T-helper 1 cell treated with Interleukin-12 subunit alpha and Interleukin-12 subunit beta and Interleukin-4 antibody, amounts not matched to agents 30 μg/mL and 1 μg/mL, for 36 hours (primary cell): Measurements from ENCODE around the gene IGSF22.
A peak's percentile ranks its signal among the peaks of the same experiment; 100 is the strongest.

ENCODE experiments used
- H3K27ac Mint-ChIP-seq: one replicate; pipeline ENCODE4 v1.8.0; 2021; ENCODE audit warnings: mild to moderate bottlenecking, mixed read lengths
- H3K27me3 Mint-ChIP-seq: one replicate; pipeline ENCODE4 v1.8.0; 2021; ENCODE audit warnings: low read depth, mixed read lengths
- H3K36me3 Mint-ChIP-seq: one replicate; pipeline ENCODE4 v1.8.0; 2021; ENCODE audit warnings: low read depth, mixed read lengths
- H3K4me1 Mint-ChIP-seq: one replicate; pipeline ENCODE4 v1.8.0; 2021; ENCODE audit warnings: low read depth, mixed read lengths
- H3K4me3 Mint-ChIP-seq: one replicate; pipeline ENCODE4 v1.8.0; 2021; ENCODE audit warnings: mild to moderate bottlenecking, moderate library complexity, mixed read lengths
- H3K9me3 Mint-ChIP-seq: one replicate; pipeline ENCODE4 v1.8.0; 2021; ENCODE audit warnings: mixed read lengths

Gene IGSF22

DNA sequence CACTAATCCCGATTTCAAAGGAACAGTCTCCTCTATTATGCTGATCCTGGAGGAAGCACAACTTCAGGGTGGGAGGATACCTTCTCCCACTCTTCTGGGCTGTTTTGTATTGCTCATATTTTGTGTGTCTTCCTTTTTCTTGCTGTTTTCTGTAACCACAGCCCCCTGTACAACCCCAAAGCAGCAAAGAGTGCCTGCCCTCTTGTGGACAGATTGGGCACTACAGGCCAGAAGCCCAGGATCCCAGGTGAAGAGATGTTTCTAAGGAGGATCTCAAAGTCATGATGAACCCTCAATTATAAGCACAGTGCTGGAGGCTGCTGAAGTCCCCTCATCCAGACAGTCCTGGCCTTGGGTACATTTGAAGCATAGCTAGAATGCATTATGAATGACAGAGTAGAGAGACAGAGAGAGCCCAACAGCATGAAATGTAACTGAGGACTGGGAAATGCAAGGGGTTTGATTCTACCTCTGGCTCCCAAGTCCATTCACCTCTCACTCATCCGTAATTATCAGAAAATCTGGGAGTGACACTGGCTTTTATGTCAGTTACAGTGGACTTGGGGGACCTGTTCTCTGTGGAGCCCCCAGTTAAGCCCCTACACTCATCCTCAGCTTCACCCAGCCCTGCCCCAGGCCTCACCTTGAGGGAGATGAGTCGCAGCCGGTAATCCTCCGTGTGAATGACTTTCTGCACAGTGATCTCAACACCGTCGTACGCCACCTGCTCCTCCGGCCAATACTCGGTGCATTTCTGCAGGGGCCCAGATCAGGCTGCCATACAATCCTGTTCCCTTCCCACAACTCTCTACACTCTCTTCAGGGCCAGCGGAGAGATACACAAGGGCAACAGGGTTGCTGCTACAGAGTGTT, 6.2 kb upstream of the IGSF22 start:
- Mint-ChIP-seq H3K36me3 (no peaks in the 10 kb centered on the region), H3K27me3 (peaks cover 8% of the 10 kb centered on the region), H3K4me3 (no peak overlapping the region), H3K4me1 (peaks cover 7% of the 10 kb centered on the region), H3K9me3 (no peaks in the 10 kb centered on the region), H3K27ac (no peak overlapping the region)

DNA sequence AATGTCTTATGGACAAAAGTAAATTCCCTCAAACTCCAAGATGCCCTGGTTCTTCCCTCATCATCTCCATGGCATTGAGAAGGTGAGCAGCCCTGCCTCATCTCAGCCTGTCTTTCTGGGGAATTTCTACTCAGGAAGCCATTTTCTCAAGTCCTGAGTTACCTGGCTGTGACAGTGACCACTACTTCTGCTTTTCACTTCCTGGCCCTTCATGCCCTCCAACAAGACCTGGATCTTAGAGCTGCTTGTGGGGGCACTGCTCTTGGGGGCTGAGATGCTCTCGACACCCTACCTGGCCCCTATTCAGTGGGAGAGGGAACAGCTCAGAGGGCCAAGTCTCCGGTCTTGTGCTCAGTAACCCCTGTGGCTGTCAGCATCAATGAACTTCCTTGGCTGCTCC, 5.5 kb upstream of the IGSF22 start:
- H3K4me3 Mint-ChIP-seq, result no peak overlapping the region
- peaks cover 8% of the 10 kb centered on the region for H3K27me3 Mint-ChIP-seq
- H3K4me1 Mint-ChIP-seq, result peaks cover 7% of the 10 kb centered on the region
- H3K36me3 Mint-ChIP-seq, result no peaks in the 10 kb centered on the region
- no peak overlapping the region for H3K27ac Mint-ChIP-seq
- no peaks in the 10 kb centered on the region for H3K9me3 Mint-ChIP-seq

GRCh38 chr11:18730020-18730419, 4.0 kb upstream of the IGSF22 start:
- H3K4me3 Mint-ChIP-seq, result no peak overlapping the region
- no peaks in the 10 kb centered on the region for H3K36me3 Mint-ChIP-seq
- H3K4me1 Mint-ChIP-seq, result peaks cover 7% of the 10 kb centered on the region
- no peak overlapping the region for H3K27ac Mint-ChIP-seq
- H3K27me3 Mint-ChIP-seq, result peaks cover 5% of the 10 kb centered on the region
- no peaks in the 10 kb centered on the region for H3K9me3 Mint-ChIP-seq

DNA sequence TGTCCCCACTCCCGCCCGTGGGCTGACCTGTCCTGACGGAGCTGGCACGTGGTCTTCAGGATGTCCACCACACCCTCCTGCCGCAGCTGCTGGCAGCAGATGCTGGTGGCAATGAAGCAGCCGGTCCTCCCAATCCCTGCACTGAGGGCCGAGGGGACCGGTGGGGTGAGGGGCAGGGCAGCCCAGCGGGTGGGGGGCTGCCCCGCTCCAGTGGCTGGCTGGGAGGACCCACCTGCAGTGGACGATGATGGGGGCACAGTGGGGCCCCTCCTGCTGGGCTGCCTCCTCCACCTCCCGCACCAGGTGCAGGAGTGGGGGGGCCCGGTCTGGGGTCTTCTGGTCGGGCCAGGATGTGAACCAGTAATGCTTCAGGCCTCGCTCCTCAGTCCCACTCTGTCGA, 3.4 kb upstream of the IGSF22 start:
- H3K4me3 Mint-ChIP-seq, result no peak overlapping the region
- peaks cover 6% of the 10 kb centered on the region for H3K27me3 Mint-ChIP-seq
- no peaks in the 10 kb centered on the region for H3K36me3 Mint-ChIP-seq
- peaks cover 7% of the 10 kb centered on the region for H3K4me1 Mint-ChIP-seq
- H3K27ac Mint-ChIP-seq, result no peak overlapping the region
- no peaks in the 10 kb centered on the region for H3K9me3 Mint-ChIP-seq

DNA sequence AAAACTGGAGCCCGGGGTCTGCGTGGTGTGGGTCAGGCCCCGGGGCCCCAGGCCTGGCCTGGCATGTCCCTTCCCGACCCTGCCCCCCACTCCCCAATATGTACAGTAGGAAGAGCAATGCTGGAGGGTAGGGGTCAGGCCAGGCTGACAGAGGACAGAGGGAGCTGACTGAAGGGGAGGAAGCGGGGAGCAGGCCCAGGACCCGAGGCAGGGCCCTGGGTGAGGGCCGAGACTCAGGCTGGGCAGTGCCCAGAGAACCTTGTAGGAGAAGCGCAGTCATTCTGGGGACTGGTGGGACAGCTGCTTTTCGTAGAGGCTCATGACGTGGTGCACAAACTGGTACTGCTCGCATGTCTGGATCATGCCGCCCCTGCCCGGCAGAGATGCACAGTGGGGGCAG, 2.7 kb upstream of the IGSF22 start:
- Mint-ChIP-seq H3K27me3 (peaks cover 12% of the 10 kb centered on the region), H3K27ac (no peak overlapping the region), H3K4me1 (peaks cover 7% of the 10 kb centered on the region), H3K36me3 (no peaks in the 10 kb centered on the region), H3K4me3 (no peak overlapping the region), H3K9me3 (no peaks in the 10 kb centered on the region)

- Mint-ChIP-seq H3K27ac (peak overlapping the region; percentile 37), H3K27me3 (peaks cover 15% of the 10 kb centered on the region), H3K4me3 (no peak overlapping the region), H3K36me3 (no peaks in the 10 kb centered on the region), H3K4me1 (peaks cover 7% of the 10 kb centered on the region), H3K9me3 (no peaks in the 10 kb centered on the region)
These were observed 1.7 kb upstream of the IGSF22 start for GRCh38 chr11:18727479-18728236.

GRCh38 chr11:18723991-18724390, 2.0 kb downstream of the IGSF22 start:
- H3K27ac Mint-ChIP-seq, result no peak overlapping the region
- no peaks in the 10 kb centered on the region for H3K9me3 Mint-ChIP-seq
- no peaks in the 10 kb centered on the region for H3K36me3 Mint-ChIP-seq
- H3K4me3 Mint-ChIP-seq, result no peak overlapping the region
- H3K4me1 Mint-ChIP-seq, result peaks cover 16% of the 10 kb centered on the region
- H3K27me3 Mint-ChIP-seq, result peaks cover 12% of the 10 kb centered on the region

DNA sequence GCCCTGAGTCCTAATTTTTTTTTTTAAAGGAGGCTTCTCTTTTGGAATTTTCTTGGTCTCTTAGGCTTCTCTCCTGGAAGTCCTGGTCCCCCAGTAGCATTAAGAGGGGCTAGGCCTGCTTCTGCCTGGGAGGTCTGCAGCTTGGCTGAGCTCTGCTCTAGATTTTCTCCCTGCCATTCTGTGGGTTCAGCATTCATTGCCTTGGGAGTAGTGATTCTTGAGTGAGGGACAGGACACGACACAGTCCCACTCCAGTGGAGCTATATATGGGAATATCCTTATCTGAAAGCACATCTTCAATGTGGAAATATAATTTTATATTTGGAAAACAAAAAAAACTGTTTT, 3.7 kb downstream of the IGSF22 start:
- no peaks in the 10 kb centered on the region for H3K36me3 Mint-ChIP-seq
- H3K27me3 Mint-ChIP-seq, result peaks cover 18% of the 10 kb centered on the region
- H3K4me1 Mint-ChIP-seq, result peaks cover 12% of the 10 kb centered on the region
- no peaks in the 10 kb centered on the region for H3K9me3 Mint-ChIP-seq
- H3K27ac Mint-ChIP-seq, result no peak overlapping the region
- H3K4me3 Mint-ChIP-seq, result no peak overlapping the region

DNA sequence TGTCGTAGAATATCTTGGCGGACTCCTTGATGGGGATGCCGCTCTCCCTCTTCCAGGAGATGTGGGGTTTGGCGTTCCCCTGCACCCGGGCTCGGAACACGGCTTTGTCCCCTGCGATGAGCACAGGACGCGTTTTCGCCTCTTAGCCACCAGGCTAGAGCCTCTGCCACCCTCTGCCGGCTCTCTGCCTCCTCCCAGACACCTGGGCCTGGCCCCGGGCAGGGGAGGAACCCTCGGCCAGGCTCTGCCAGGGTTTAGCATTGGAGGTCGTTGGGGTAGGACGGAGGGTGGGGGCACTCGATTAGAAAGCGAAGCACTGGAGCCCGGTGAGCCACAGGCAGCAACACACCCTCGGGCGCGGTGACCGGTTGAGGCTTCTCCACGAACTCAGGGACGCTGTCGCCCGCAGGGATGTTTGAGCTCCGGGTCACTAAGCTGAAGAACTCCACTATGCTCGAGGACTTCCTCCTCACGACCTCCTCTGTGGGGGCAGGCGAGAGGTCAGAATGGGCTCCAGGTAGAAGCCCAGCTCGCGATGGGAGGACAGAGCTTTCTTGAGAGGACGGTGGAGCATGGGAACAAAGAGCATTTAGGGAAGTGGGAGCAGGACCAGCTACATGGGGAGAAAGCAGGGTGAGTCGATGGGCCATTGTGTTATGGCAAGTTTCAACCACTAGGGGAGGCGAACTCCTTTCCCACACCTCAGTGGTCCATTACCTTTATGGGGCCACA, 4.3 kb downstream of the IGSF22 start:
- Mint-ChIP-seq H3K27ac (peak overlapping the region; percentile 31), H3K4me3 (peak overlapping the region; percentile 88), H3K4me1 (peaks cover 12% of the 10 kb centered on the region), H3K27me3 (peaks cover 18% of the 10 kb centered on the region), H3K36me3 (no peaks in the 10 kb centered on the region), H3K9me3 (no peaks in the 10 kb centered on the region)

GRCh38 chr11:18720808-18721560, 5.0 kb downstream of the IGSF22 start:
- Mint-ChIP-seq H3K27ac (no peak overlapping the region), H3K4me3 (peak overlapping the region; percentile 88), H3K4me1 (peaks cover 12% of the 10 kb centered on the region)

DNA sequence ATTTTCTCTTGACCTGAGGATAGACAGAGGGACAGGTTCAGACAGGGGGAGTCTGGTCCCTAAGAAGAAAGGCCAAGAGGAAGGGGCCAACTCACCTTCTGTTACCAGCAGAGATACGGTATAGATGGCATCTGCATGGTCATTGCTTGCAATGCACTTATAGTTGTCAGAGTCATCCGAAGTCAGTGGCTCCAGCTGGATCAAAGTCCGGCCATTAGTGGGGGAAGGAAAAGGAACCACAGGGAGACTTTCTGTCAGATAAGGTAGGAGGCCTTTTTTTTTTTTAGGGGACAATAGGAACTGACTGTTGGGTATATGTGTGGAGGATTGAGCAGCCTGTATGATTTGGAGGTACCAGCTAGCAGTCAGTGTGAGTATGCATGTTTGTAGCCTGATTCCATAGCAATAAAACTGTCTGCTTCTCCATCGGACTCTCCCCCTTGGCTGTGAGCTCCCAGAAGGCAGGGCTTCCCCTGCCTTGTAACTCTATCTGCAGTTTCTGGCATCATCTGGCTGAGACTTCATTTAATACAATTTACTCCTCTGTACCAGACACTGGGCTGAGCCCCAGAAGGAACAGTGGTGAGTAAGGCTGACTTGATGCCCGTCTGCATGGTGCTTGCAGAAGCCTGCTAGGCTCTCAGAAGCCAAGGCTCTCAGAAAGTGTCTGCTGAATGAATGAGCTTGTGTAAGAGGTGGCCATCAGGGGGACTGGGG, 5.7 kb downstream of the IGSF22 start:
- peak overlapping the region; percentile 64 for H3K4me3 Mint-ChIP-seq
- H3K36me3 Mint-ChIP-seq, result no peaks in the 10 kb centered on the region
- no peak overlapping the region for H3K27ac Mint-ChIP-seq
- H3K9me3 Mint-ChIP-seq, result no peaks in the 10 kb centered on the region
- peaks cover 18% of the 10 kb centered on the region for H3K27me3 Mint-ChIP-seq
- peaks cover 12% of the 10 kb centered on the region for H3K4me1 Mint-ChIP-seq

More at GRCh38 chr11:18720808-18721560, 5.0 kb downstream of the IGSF22 start:
- no peaks in the 10 kb centered on the region for H3K36me3 Mint-ChIP-seq
- H3K9me3 Mint-ChIP-seq, result no peaks in the 10 kb centered on the region
- peaks cover 18% of the 10 kb centered on the region for H3K27me3 Mint-ChIP-seq

GRCh38 chr11:18715476-18715875, 10.5 kb downstream of the IGSF22 start:
- H3K4me3 Mint-ChIP-seq, result no peak overlapping the region
- peaks cover 2% of the 10 kb centered on the region for H3K4me1 Mint-ChIP-seq
- no peak overlapping the region for H3K27ac Mint-ChIP-seq
- peaks cover 10% of the 10 kb centered on the region for H3K27me3 Mint-ChIP-seq
- H3K36me3 Mint-ChIP-seq, result no peaks in the 10 kb centered on the region
- no peaks in the 10 kb centered on the region for H3K9me3 Mint-ChIP-seq

DNA sequence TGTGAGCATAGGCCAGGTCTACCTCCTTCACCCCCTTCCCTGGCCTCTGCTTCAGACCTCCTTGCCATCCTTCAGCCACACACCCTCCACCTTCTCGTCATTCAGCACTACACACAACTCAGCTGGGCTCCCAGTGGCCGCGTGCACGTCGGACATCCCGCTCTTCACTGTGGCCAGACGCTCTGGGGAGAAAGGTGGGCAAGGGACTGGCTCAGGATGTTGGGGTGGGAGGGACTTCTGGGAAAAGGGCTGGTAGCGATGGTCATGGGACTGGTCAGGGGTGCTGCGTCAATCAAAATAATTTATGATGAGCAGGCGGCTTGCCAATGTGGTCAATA, 11.6 kb downstream of the IGSF22 start:
- Mint-ChIP-seq H3K9me3 (no peaks in the 10 kb centered on the region), H3K4me3 (no peak overlapping the region), H3K4me1 (peaks cover 6% of the 10 kb centered on the region), H3K27me3 (peaks cover 20% of the 10 kb centered on the region), H3K36me3 (no peaks in the 10 kb centered on the region), H3K27ac (no peak overlapping the region)
